ENCODE data around the gene LRCH1. TPM values are rescaled to one million over a fixed set of nuclear protein-coding genes. Genes with fewer than 3 reads are reported as not detected.

Gene LRCH1
- total RNA-seq, 1 experiment from 2014 or later: 16.5 TPM

DNA sequence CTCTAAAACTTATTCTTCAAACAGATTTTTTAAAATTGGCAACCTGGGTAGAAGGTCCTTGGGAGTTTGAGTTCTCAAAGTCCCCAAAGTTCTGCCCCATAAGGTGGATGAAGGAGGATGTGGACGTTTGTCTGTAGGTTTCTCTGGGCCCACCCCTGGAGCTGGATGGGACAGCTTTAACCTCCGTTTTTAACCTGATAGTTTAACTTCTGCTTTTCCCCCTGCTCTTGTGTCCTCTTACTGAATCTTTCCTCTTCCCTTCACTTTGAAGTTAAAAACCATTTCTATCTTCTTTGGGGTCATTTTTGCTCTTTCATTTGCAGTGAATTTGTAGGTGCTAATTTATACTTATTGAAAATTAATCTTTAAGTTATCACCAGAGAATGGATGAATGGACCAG lies 164.9 kb downstream of the LRCH1 start:
- TF ChIP-seq, protein P1, sequence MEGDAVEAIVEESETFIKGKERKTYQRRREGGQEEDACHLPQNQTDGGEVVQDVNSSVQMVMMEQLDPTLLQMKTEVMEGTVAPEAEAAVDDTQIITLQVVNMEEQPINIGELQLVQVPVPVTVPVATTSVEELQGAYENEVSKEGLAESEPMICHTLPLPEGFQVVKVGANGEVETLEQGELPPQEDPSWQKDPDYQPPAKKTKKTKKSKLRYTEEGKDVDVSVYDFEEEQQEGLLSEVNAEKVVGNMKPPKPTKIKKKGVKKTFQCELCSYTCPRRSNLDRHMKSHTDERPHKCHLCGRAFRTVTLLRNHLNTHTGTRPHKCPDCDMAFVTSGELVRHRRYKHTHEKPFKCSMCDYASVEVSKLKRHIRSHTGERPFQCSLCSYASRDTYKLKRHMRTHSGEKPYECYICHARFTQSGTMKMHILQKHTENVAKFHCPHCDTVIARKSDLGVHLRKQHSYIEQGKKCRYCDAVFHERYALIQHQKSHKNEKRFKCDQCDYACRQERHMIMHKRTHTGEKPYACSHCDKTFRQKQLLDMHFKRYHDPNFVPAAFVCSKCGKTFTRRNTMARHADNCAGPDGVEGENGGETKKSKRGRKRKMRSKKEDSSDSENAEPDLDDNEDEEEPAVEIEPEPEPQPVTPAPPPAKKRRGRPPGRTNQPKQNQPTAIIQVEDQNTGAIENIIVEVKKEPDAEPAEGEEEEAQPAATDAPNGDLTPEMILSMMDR (IDR thresholded peaks at IDR 0.05; ENCODE audit: unreplicated experiment): no peak

DNA sequence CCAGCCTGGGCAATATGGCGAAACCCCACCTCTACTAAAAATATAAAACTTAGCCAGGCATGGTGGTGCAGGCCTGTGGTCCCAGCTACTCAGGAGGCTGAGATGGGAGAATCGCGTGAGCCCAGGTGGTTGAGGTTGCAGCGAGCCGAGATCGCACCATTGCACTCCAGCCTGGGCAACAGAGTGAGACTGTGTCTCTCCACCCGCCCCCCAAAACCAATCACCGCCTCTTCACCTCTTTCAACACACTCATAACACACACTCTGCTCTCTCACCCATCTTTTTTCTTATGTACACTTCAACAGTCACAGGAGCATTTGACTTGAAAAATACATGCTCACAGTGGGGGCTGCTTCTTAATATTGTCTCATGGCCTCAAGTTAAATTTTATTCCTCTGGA lies 167.2 kb downstream of the LRCH1 start:
- Mint-ChIP-seq H3K36me3 (ENCODE audit: insufficient read depth, unreplicated experiment) (peaks cover 18% of the 10 kb centered on the region), H3K4me3 (ENCODE audit: unreplicated experiment) (no peak overlapping the region)

More for the DNA sequence above, 164.9 kb downstream of the LRCH1 start:
- Mint-ChIP-seq H3K27me3 (ENCODE audit: insufficient read depth, unreplicated experiment) (no peaks in the 10 kb centered on the region), H3K4me1 (ENCODE audit: insufficient read depth, unreplicated experiment) (no peaks in the 10 kb centered on the region), H3K4me3 (ENCODE audit: unreplicated experiment) (no peak overlapping the region), H3K9me3 (ENCODE audit: unreplicated experiment) (no peaks in the 10 kb centered on the region), H3K36me3 (ENCODE audit: insufficient read depth, unreplicated experiment) (peaks cover 2% of the 10 kb centered on the region), H3K27ac (ENCODE audit: low read depth, unreplicated experiment) (no peak overlapping the region)
- no TSS peak for BruUV-seq (replicated peaks)
- DNase-seq (ENCODE audit: unreplicated experiment): no peak
- POLR2A ChIA-PET: interaction anchor here (0.7 to 1.7 kb wide), 2 partner anchors 73 to 166 kb away, joined by 3 to 10 read pairs; no protein-coding TSS in a partner anchor
- CTCF ChIA-PET: interaction anchor here (1.1 to 5.9 kb wide), 3 partner anchors 166 to 224 kb away, joined by 3 to 57 read pairs (median 7); partner anchors contain the start of gene LRCH1
- intact Hi-C loops (cut with micrococcal nuclease): no loop called here

DNA sequence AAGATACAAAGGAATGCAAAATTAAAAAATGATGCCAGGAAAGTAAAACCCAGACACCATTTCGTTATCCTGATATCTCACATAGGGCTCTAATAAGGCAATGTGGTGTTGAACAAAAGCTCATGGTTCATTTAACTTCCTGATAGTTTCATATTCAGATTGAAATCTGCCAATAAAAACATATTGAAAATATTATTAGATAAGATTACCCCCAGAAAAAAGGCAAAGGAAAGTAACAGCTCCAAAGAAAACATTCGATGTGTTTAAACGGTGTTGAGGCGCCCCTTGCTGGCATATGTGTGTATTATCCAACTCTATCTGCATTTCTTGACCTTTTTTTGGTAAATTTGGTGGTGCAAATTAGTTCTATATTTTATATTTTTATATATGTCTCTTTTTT lies 168.1 kb downstream of the LRCH1 start:
- no peaks in the 10 kb centered on the region for H3K27me3 Mint-ChIP-seq (ENCODE audit: insufficient read depth, unreplicated experiment)
- TF ChIP-seq, protein P1 (IDR thresholded peaks at IDR 0.05; ENCODE audit: unreplicated experiment): peak; percentile 73
- H3K4me3 Mint-ChIP-seq (ENCODE audit: unreplicated experiment): no peak overlapping the region
- ChIA-PET CTCF (interaction anchor here (0.6 to 5.9 kb wide), 17 partner anchors 22 to 360 kb away, joined by 3 to 57 read pairs (median 4); partner anchors contain the start of gene LRCH1), POLR2A (interaction anchor here (1.0 to 1.4 kb wide), 2 partner anchors 169 to 227 kb away, joined by 4 to 6 read pairs; no protein-coding TSS in a partner anchor)
- no peaks in the 10 kb centered on the region for H3K9me3 Mint-ChIP-seq (ENCODE audit: unreplicated experiment)
- no TSS peak for BruUV-seq (replicated peaks)
- no peak overlapping the region for H3K27ac Mint-ChIP-seq (ENCODE audit: low read depth, unreplicated experiment)
- no peaks in the 10 kb centered on the region for H3K4me1 Mint-ChIP-seq (ENCODE audit: insufficient read depth, unreplicated experiment)
- peak; percentile 65 for DNase-seq (ENCODE audit: unreplicated experiment)
- H3K36me3 Mint-ChIP-seq (ENCODE audit: insufficient read depth, unreplicated experiment): peaks cover 27% of the 10 kb centered on the region
- intact Hi-C loops (cut with micrococcal nuclease): loop anchor here (1.0 kb wide), 2 partner anchors 170 to 228 kb away; no protein-coding TSS in a partner anchor

More for the DNA sequence above, 167.2 kb downstream of the LRCH1 start:
- H3K27me3 Mint-ChIP-seq (ENCODE audit: insufficient read depth, unreplicated experiment): no peaks in the 10 kb centered on the region
- no TSS peak for BruUV-seq (replicated peaks)
- CTCF ChIA-PET: interaction anchor here (0.6 to 5.9 kb wide), 13 partner anchors 40 to 1722 kb away, joined by 3 to 57 read pairs (median 6); partner anchors contain the start of gene LRCH1
- intact Hi-C loops (cut with micrococcal nuclease): no loop called here
- no peaks in the 10 kb centered on the region for H3K9me3 Mint-ChIP-seq (ENCODE audit: unreplicated experiment)
- DNase-seq (ENCODE audit: unreplicated experiment): no peak
- no peaks in the 10 kb centered on the region for H3K4me1 Mint-ChIP-seq (ENCODE audit: insufficient read depth, unreplicated experiment)
- no peak overlapping the region for H3K27ac Mint-ChIP-seq (ENCODE audit: low read depth, unreplicated experiment)
- POLR2A ChIA-PET: no interaction called here
- TF ChIP-seq, protein P1 (IDR thresholded peaks at IDR 0.05; ENCODE audit: unreplicated experiment): no peak

DNA sequence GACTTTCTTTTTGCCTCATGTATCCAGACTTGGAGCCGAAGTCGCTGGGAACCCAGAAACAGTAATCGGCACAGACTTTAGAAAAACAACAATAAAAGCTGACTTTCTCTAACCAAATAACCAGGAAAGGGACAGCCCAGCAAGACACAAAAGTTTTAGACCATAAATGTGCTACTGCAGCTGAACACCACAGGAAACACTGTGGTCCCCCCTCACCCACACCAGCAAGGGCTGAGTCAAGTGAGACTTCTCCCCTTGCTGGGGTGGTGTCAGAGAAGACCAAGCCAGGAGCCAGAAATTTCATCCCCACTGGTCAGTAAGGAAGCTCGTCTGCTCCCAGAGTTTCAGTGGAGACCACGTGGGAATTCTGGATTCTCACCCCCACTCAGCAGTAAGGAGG lies 173.4 kb downstream of the LRCH1 start:
- BruUV-seq (replicated peaks): no TSS peak
- CTCF ChIA-PET: interaction anchor here (0.5 to 1.2 kb wide), 4 partner anchors 45 to 233 kb away, joined by 3 to 4 read pairs (median 4); no protein-coding TSS in a partner anchor

More for the DNA sequence above, 173.4 kb downstream of the LRCH1 start:
- Mint-ChIP-seq H3K27me3 (ENCODE audit: insufficient read depth, unreplicated experiment) (no peaks in the 10 kb centered on the region), H3K4me3 (ENCODE audit: unreplicated experiment) (no peak overlapping the region), H3K27ac (ENCODE audit: low read depth, unreplicated experiment) (no peak overlapping the region), H3K4me1 (ENCODE audit: insufficient read depth, unreplicated experiment) (no peaks in the 10 kb centered on the region), H3K36me3 (ENCODE audit: insufficient read depth, unreplicated experiment) (peaks cover 69% of the 10 kb centered on the region), H3K9me3 (ENCODE audit: unreplicated experiment) (no peaks in the 10 kb centered on the region)
- no peak for DNase-seq (ENCODE audit: unreplicated experiment)
- POLR2A ChIA-PET: interaction anchor here (0.6 to 0.8 kb wide), 2 partner anchors 54 to 1009 kb away, joined by 3 to 4 read pairs; no protein-coding TSS in a partner anchor
- intact Hi-C loops (cut with micrococcal nuclease): no loop called here
- TF ChIP-seq, protein P1 (IDR thresholded peaks at IDR 0.05; ENCODE audit: unreplicated experiment): no peak
